Lower leg skin (tissue), 4 donors: Measurements from ENCODE around the gene PRTG. TPM values are rescaled to one million over a fixed set of nuclear protein-coding genes. Genes with fewer than 3 reads are reported as not detected.
A peak's percentile ranks its signal among the peaks of the same experiment; 100 is the strongest.

ENCODE experiments used
- DNase-seq, 2 donors: peaks; one replicate each; pipeline ENCODE4 v3.0.0-alpha.2; 2019; ENCODE audit warnings: low spot score in 2 of 2
- H3K4me3 ChIP-seq: fragments of 200-600 bp; sonication (generic); 2 replicates; pipeline ENCODE4 v1.5.1; 2017; ENCODE audit warnings: mild to moderate bottlenecking, low read depth; ENCODE audit not compliant: poor library complexity, severe bottlenecking
- CTCF ChIP-seq, 3 donors: fragments of 450-650 bp; IDR thresholded peaks; one replicate each; pipeline ENCODE4 v1.5.1; 2016; ENCODE audit warnings: antibody characterized with exemption in 3 of 3, mild to moderate bottlenecking in 3 of 3, moderate library complexity in 2 of 3
- POLR2A ChIP-seq, 2 donors: fragments of 450-650 bp; IDR thresholded peaks; one replicate each; pipeline ENCODE4 v1.6.1; 2016 to 2017; ENCODE audit warnings: antibody characterized with exemption in 2 of 2, mild to moderate bottlenecking in 1 of 2, moderate library complexity in 1 of 2
- WGBS, 2 donors: methylation state at CpG; one replicate each; pipeline ENCODE4 v1.1.5; 2018; 5-methylcytosine and 5-hydroxymethylcytosine counted together
- intact Hi-C: fragments of 100-400 bp; cut with DNase I; formaldehyde crosslinking; loops from one replicate; pipeline ENCODE4 v1.15.0; 2023; ENCODE audit warnings: low total_unique reads
- total RNA-seq, 4 donors: library from RNA; depleted of rRNA; stranded (reverse); fragments of >200 nt; gene quantifications; one replicate each; pipeline ENCODE4 v1.1.0, GENCODE V29; 2016

PRTG gene
- total RNA-seq, 4 donors from 2014 or later: 0.04 to 0.54 (median 0.29) TPM; not detected in 1

DNA sequence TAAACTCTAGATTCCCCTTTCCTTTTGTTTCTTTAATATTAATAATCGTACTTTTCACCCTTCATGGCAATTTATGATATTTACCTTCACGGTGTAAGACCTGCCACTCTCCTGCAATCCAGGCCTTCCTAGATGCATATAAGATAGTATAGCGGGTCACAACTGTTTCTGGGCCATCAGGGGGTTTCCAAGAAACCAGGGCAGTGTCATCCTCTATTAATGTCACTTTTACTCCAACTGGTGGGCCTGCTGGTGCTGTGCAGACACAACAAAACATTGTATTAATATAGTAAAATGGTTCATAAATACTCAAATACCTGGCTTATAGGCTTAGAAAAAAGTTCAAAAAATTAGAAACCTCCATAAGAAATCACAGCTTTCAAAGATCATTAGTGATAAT, 105.9 kb downstream of the PRTG start:
- intact Hi-C loops: no loop called here
- no peak for TF ChIP-seq CTCF (IDR thresholded peaks at IDR 0.05)
- no peak for TF ChIP-seq POLR2A (IDR thresholded peaks at IDR 0.05)
- WGBS, 2 donors: 91 to 94% methylated on average over 3 of the region's 3 CpGs

GRCh38 chr15:55633731-55634130, 109.2 kb downstream of the PRTG start:
- DNase-seq: no peak
- WGBS, 2 donors: 81 to 83% methylated on average over 1 of the region's 1 CpG
- no peak overlapping the region for H3K4me3 ChIP-seq
- TF ChIP-seq CTCF (IDR thresholded peaks at IDR 0.05) (no peak), POLR2A (IDR thresholded peaks at IDR 0.05) (no peak)
- intact Hi-C loops: no loop called here

More for the DNA sequence above, 105.9 kb downstream of the PRTG start:
- H3K4me3 ChIP-seq: no peak overlapping the region
- DNase-seq: no peak

DNA sequence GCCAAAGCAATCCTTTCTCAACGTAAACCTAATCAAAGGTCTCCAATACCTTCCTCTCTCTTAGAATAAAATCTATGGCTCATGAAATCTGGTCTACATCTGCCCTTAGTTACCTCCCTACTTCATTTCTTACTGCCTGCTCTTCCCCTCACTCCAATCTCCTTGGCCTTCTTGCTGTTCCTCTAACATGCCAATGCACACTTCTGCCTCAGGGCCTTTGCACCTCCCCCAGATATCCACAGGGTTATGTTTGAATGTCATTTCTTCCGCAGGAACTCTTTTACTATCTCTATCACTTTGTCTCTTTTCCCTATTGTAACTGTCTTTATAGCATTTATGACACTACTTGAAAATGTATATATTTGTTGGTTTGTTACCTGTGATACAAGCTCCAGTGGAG, 110.5 kb downstream of the PRTG start:
- TF ChIP-seq POLR2A (IDR thresholded peaks at IDR 0.05): no peak
- no peak for TF ChIP-seq CTCF (IDR thresholded peaks at IDR 0.05)
- no peak for DNase-seq
- no peak overlapping the region for H3K4me3 ChIP-seq
- intact Hi-C loops: no loop called here
- 92 to 94% methylated on average over 2 of the region's 2 CpGs for WGBS, 2 donors

GRCh38 chr15:55630858-55631257, 112.1 kb downstream of the PRTG start:
- DNase-seq: no peak
- intact Hi-C loops: no loop called here
- no peak for TF ChIP-seq POLR2A (IDR thresholded peaks at IDR 0.05)
- TF ChIP-seq CTCF (IDR thresholded peaks at IDR 0.05): no peak
- no peak overlapping the region for H3K4me3 ChIP-seq
- WGBS, 2 donors: 61 to 73% methylated on average over 3 of the region's 3 CpGs

- no peak overlapping the region for H3K4me3 ChIP-seq
- WGBS, 2 donors: 80 to 84% methylated on average over 2 of the region's 2 CpGs
- no peak for DNase-seq
- intact Hi-C loops: no loop called here
- TF ChIP-seq CTCF (IDR thresholded peaks at IDR 0.05) (no peak), POLR2A (IDR thresholded peaks at IDR 0.05) (no peak)
Measured at GRCh38 chr15:55628369-55628730, 114.6 kb downstream of the PRTG start.

- intact Hi-C loops: no loop called here
- no peak overlapping the region for H3K4me3 ChIP-seq
- DNase-seq: peak; percentile 80 to 90
- TF ChIP-seq POLR2A (IDR thresholded peaks at IDR 0.05): no peak
- no peak for TF ChIP-seq CTCF (IDR thresholded peaks at IDR 0.05)
- WGBS, 2 donors: 33 to 36% methylated on average over 7 of the region's 7 CpGs
Measured at GRCh38 chr15:55627730-55628368, 115.1 kb downstream of the PRTG start.
